Measurements from ENCODE around the gene TIMM22. TPM values are rescaled to one million over a fixed set of nuclear protein-coding genes. Genes with fewer than 3 reads are reported as not detected.
"Not testable (repeated sequence)": the region's sequence is repeated elsewhere in the genome, so short reads cannot be mapped to it uniquely, and the experiment has no call there.

TIMM22 gene
- polyA plus RNA-seq, 3 donors, result 5.5 to 9.0 (median 8.0) TPM

DNA sequence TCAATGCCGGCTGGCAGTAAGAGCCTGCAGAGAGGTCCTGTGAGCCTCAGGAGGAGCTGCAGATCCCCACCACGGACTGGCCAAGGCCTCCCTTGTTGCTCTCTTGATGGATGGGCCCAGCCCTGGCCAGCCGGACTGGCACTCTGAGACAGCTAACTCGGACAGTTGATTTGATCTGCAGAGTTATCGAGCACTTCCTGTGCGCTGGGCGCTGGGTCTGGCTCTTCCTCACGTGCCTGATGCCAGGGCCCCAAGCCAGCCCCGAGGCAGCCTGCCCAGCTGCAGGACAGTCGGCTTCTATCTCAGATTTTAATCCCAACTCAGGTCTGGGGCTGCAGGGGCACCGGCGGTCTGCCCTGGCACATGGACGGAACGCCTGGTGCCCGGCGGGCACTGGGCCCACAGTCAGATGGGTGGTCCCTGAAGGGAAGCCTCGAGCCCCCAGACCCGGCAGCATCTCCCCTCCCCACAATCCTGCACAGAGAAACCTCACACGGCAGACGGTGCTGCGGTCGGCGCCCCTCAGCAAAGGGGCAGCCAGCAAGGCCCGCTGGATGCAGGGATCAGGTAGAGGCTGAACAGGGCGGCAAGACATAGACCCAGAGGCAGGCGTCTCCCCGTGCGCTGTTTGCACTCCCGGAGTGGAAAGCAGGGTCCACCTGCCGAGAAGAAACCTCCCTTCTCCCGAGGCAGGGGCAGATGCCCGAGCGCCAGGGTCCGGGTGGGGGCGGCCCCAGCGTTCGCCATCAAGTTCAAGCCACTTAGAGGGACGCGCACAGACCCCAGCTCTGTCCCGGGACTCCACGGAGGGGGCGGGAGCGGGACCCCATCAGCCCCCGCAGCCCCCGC, 34.0 kb downstream of the TIMM22 start:
- WGBS, 3 donors, result 58 to 71% (median 64%) methylated on average over 44 to 45 of the region's 45 CpGs
- H3K27ac ChIP-seq (ENCODE audit: low read depth, low read length), result no peak overlapping the region

DNA sequence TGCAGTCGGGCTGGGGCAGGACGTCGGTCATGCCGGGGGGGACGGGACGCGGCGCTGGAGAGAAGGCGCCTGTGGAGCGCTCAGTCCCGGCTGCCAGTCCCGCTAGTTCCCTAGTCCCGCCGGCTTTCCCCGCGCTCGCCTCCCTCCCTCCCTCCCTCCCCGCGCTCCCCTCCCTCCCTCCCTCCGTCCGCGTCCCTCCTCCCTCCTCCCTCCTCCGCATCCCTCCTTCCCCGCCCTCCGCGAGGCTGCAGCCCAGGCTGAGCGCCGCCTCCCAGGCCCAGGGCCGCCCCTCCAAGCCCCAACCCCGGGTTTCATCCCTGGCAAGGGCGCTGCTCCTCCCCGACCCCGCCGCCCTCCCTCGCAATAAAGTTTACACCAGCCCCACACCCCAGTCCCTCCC, 34.8 kb downstream of the TIMM22 start:
- H3K27ac ChIP-seq (ENCODE audit: low read depth, low read length), result no peak overlapping the region
- 14 to 32% (median 24%) methylated on average over 12 to 21 of the region's 35 CpGs for WGBS, 3 donors

DNA sequence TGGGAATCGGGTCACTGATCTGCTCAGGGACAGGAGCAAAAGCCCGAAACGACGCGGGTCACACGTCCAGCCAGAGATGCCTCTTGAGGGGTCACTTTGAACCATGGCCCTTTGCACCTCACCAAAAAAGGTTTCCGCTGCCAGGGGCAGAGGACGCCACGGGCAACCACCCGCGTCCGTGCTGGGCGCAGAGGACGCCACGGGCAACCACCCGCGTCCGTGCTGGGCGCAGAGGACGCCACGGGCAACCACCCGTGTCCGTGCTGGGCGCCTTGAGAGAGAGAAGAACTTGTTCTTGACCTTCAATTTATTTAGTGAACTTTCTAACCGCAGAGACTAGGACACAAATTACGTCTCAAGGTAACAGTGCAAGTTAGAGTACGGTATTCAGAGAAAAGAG, 35.5 kb downstream of the TIMM22 start:
- 82 to 85% (median 84%) methylated on average over 27 of the region's 27 CpGs for WGBS, 3 donors
- no peak overlapping the region for H3K27ac ChIP-seq (ENCODE audit: low read depth, low read length)

DNA sequence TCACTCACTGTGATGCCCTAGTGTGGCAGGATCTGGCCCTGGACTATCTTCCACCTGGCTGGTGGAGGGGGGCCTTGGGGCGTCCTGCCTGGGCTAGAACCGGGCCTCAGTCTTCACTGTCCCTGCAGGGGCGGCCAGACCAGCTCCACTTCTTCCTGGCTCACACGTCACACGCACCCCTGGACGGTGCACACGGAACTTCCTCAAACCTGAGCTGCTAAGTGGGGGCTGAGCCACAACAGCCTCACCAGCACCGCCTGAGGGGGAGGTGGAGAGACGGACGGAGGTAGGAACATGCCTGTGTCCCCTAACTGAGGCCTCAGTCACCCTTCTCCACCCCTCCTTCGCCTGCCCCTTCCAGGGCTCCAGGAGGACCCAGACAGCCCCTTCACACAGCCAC, 36.6 kb downstream of the TIMM22 start:
- 69 to 89% (median 76%) methylated on average over 9 to 11 of the region's 11 CpGs for WGBS, 3 donors
- no peak overlapping the region for H3K27ac ChIP-seq (ENCODE audit: low read depth, low read length)

DNA sequence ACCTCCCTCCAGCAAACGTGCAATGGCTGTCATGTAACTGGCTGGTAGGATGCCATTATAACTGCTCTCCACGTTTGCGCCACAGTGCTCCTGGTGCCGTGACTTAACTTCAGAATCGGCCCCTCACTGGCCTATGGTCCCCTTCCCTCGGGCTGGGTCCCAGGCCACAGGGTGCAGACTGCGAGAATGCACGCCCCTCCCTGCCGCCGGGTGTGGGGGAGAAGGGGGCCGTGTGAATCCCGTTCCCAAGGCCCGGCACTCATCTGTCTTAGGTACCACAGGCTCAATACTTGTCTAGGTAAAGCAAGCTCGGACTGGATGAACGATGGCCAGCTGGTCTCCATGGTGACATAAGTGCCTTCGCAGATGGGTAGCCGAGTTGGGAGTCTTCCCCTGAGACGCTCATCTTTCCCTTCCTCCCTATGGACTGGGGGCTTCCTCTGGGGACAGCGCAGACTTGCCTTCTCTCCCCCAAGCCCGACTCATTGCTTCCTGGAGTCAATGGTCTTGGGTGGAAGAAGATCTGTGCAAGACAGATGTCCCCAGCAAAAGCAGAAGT, 37.8 kb downstream of the TIMM22 start:
- H3K27ac ChIP-seq (ENCODE audit: low read depth, low read length), result no peak overlapping the region
- WGBS, 3 donors, result 82 to 89% (median 88%) methylated on average over 19 to 20 of the region's 20 CpGs

DNA sequence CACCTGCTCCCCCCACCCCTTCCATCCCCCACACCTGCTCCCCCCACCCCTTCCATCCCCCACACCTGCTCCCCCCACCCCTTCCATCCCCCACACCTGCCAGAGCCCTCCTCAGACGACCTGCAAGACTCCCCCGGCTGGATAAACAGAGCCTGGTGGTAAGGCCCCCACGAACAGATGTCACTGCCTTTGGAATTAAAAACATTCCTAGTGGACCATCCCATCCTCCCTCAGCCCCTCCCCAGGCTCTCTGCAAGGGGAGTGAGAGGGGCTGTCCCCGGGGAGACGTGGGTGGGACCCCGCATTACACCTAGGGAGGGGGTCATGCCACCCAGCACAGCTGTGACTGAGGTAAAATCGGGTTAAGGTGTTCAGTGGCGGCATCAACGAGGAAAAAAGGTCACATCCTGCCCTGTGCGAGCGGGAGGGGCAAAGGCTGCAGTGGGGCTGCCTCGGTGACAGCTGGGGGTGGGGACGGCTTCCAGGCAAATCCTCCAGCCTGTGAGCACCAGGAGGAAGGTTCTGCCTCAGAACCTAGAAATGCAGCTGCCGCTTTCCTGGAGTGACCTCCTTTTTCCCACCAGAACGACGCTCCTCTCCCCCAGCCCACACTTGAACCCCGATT, 38.7 kb downstream of the TIMM22 start:
- no peak overlapping the region for H3K27ac ChIP-seq (ENCODE audit: low read depth, low read length)
- WGBS, 3 donors, result 43 to 60% (median 58%) methylated on average over 17 of the region's 17 CpGs

DNA sequence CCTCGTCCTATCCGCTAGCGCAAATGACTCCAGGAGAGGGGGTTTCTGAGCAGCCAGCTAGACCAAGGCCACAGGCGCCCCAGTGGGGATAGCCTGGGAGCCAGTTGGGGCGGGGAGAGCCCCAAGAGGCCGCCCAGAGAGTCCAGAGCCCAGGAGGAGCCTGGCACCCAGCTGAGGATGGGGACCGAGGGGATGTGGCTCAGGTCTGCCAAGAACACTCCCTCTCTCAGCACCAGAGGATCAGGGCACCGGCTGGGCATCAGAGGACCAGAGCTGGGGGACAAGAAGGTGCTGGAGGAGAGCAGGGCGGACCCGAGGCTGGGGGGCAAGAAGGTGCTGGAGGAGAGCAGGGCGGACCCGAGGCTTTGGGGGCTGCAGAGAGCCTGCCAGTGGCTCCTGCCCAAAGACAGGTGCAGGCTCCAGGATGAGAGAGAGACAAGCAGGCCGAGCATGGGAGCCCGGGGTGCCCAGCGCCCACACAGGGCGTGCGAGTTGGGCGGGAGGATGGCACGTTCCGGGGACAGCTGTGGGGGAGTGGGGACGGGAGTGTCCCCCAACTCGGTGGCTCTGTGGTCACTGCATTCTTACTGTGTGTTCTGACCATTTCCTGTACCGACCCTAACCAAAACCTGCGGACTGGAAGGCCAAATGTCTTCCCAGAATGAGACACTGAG, 39.4 kb downstream of the TIMM22 start:
- H3K27ac ChIP-seq (ENCODE audit: low read depth, low read length), result no peak overlapping the region
- 86 to 90% (median 88%) methylated on average over 23 to 24 of the region's 24 CpGs for WGBS, 3 donors

DNA sequence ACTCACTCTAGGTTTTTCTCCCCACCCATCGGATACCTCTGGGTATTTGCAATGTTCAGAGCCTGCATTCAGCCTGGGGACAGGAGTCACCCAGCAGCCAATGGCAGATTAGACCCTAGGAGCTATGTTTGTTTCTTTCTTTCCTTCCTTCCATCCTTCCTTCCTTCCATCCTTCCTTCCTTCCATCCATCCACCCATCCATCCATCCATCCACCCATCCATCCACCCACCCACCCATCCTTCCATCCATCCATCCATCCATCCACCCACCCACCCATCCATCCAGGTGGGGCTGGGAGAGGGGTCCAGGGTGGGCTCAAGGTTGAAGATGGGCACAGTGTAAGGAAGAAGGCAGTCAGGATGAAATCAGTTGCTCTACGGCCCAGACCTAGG, 39.9 kb downstream of the TIMM22 start:
- WGBS, 3 donors, result 89 to 96% (median 92%) methylated on average over 2 of the region's 2 CpGs
- no peak overlapping the region for H3K27ac ChIP-seq (ENCODE audit: low read depth, low read length)

DNA sequence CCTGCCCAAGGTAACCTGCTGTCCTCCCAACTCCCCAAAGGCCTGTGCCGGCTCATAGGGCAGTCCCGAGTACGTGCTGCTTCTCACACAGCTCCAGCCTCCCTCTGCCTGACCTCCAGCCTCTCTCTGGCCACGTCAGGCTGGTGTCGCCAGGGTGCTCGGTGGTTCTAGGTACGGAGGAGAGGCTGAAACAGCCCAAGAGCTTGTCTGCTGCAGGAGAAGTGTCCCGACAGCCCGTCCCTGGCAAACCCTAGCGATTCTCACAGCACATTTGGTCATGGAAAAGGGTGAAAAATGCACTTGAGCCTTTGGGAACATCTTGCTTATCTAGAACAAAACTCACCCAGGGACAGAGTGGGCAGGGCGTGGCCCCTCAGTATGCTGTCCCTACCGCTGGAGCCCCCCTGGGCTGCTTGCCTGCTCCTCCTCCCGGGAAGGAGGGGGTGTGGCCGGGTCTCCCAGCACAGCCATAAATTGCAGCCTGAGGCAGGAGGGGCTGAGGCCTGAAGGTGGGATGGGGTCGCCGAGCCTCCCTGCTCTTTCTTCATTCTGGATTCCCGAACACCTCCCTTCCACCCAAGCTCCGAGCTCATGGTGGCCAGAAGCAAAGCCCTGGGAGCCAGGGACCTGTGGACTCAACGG, 40.4 kb downstream of the TIMM22 start:
- WGBS, 3 donors, result 80 to 91% (median 87%) methylated on average over 19 of the region's 19 CpGs
- no peak overlapping the region for H3K27ac ChIP-seq (ENCODE audit: low read depth, low read length)

DNA sequence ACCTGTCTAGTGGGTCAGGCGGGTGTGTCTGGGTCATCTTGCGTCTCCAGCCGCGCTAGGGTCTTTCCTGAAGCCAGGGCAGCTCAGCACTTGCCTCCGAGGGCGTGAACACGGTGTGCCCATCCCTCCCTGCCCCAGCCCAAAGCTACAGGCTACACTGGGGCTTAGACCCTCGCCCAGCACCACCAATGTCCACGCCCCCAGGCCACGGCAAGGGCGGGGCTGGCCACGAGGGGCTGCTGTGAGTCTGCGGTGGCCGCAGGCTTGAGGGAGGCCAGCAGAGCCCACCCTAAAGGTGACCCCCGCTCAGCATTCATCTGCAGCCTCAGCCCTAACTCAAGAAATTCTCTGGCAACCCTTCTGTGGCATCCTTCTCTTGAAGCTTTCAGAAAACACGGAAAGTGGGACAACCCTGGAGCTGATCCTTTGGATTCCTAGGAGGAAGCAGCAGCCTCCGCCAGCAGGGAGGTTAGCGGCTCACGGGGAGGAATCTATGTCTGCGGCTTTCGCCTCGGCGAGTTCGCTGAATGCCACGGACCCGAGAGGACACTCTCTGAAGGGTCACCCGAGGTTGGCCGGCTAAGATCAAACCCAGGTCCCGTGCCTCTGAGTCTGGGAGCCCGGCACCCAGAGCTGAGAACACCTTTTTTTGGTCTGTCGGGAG, 41.7 kb downstream of the TIMM22 start:
- no peak overlapping the region for H3K27ac ChIP-seq (ENCODE audit: low read depth, low read length)
- WGBS, 3 donors, result 81 to 86% (median 86%) methylated on average over 28 to 31 of the region's 31 CpGs

DNA sequence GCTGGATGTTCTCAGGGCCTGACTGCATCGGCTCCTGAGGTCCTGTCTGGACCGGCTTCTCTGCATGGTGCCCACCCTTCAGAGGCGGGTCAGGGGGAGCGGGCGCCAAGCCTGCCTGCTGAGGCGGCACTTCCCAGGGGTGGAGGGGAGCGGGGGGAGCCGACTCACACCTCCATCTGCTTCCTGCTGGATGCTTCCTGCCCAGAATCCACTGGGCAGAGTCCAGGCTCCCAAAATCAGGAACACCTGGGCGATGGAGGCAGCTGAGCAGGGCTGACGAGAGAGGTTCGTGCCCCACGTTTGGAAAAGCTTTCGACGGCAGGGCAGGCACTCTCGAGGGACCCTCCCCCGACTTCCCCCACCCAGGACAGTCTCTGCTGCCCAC, 42.2 kb downstream of the TIMM22 start:
- no peak overlapping the region for H3K27ac ChIP-seq (ENCODE audit: low read depth, low read length)
- WGBS, 3 donors, result 58 to 81% (median 58%) methylated on average over 14 to 16 of the region's 16 CpGs

DNA sequence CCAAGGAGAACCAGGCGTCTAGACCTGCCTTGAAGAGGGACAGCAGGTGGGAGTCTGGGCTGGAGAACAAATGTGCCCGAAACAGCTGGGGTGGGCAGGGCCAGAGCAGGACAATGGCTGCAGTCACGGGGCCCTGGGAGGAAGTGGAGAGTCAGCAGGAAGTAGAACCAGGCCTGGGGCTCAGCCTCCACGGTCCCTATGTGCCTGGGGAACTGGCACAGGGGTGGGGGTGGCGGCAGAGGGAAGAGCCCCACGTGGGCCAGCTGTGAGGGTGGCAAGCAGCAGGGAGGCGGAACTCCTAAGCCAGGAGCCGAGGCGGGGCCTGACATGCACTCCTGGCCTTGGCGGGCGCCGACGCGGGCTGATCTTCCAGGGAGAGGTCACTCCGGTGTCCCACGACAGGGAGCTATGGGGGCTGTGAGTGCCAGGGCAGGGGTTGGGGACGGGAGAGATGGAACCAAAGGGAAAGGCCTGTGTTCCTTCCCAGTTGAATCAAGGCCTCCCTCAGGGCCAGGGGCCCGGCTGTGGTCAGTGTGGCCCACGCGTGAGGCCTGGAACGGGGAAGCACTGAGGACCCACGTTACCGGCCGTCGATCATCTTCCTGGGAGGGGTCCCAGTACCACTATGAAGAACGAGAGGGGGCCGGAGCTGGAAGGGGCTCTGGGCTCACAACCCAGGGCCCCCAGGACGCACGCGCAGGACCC, 42.7 kb downstream of the TIMM22 start:
- WGBS, 3 donors, result 42 to 78% (median 55%) methylated on average over 30 of the region's 30 CpGs
- no peak overlapping the region for H3K27ac ChIP-seq (ENCODE audit: low read depth, low read length)

DNA sequence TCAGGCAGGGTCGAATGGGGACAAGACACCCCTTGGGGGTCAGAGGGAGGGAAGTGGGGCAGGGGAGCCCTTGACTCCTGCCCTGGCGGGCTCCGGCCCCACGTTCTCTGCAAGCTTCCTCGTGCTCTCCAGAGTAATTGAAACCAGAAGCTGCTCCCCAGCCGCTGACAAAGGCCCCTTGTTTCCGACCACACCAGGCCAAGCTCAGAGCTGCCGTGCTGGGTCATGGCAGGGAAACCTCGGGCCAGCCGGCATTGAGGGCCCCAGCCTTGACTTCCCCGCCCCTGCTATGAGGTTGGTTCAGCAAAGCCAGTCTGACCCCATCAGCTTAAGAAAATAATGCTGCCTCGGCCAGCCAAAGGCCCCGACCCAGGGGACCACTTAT, 43.3 kb downstream of the TIMM22 start:
- 30 to 66% (median 49%) methylated on average over 13 of the region's 13 CpGs for WGBS, 3 donors

DNA sequence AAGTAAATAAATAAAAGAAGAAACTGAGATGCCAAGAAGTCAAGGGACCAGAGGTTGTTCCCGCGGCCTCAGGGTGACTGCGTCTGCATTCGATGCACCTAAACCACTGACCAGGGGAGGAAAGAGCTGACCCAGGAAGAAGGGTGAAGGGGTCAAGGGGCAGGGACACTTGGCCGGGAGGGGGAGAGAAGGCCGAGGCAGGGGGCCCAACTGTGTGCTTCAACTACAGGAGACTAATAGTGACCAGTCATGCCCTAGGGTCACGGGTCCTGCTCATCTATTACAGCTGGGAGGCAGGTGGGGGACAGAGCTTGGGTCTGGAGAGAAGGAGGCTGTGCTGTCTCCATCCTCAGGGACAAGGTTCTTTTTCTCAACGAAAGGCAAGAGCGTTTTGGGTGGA, 44.8 kb downstream of the TIMM22 start:
- no peak overlapping the region for H3K27ac ChIP-seq (ENCODE audit: low read depth, low read length)

More for the DNA sequence above, 43.3 kb downstream of the TIMM22 start:
- no peak overlapping the region for H3K27ac ChIP-seq (ENCODE audit: low read depth, low read length)

DNA sequence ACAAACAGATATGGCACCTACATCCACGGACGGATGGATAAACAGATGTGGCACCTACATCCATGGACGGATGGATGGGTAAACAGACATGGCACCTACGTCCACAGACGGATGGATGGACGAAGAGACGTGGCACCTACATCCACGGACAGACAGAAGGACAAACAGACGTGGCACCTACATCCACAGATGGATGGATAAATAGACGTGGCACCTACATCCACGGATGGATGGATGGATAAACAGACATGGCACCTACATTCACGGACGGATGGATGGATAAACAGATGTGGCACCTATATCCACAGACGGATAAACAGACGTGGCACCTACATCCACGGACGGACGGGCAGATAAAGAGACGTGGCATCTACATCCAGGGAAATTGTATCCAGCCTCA, 45.6 kb downstream of the TIMM22 start:
- WGBS, 3 donors, result 90 to 95% (median 95%) methylated on average over 19 of the region's 19 CpGs
- H3K27ac ChIP-seq (ENCODE audit: low read depth, low read length), result no peak overlapping the region

More for the DNA sequence above, 44.8 kb downstream of the TIMM22 start:
- 90 to 96% (median 95%) methylated on average over 9 of the region's 9 CpGs for WGBS, 3 donors

DNA sequence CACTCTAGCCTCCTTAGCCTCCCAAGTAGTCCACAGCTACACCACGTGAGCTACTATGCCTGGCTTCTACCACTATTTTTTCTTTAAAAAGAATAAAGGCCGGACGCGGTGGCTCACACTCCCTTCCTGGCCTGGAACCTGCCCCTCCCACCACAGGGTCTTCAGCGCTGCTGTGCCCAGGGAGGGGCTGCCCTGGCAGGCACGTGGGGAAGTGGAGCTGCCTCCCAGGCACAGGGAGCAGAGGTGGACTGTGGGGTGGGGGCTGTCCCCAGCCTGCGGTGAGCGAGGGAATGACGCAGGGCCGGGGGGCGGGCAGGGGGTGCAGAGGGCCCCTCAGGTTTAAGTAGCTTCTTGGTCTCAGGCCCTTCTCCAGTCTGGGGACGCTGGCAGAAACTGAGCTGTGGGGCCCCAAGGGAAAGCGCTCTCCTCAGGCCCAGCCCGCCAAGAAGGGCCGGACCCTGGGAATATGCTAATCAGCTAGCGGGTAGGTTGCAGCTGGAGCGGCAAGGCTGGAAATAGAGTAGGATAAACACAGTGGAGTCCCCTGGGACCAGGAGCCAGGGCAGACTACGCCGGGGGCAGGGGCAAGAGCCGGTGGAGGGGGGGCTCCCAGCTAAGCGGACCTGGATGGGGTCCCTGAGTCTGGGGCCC, 46.8 kb downstream of the TIMM22 start:
- 39 to 41% (median 40%) methylated on average over 19 to 21 of the region's 21 CpGs for whole genome bisulfite sequencing, 3 donors
- H3K27ac ChIP-seq (ENCODE audit: low read depth, low read length), result no peak overlapping the region

DNA sequence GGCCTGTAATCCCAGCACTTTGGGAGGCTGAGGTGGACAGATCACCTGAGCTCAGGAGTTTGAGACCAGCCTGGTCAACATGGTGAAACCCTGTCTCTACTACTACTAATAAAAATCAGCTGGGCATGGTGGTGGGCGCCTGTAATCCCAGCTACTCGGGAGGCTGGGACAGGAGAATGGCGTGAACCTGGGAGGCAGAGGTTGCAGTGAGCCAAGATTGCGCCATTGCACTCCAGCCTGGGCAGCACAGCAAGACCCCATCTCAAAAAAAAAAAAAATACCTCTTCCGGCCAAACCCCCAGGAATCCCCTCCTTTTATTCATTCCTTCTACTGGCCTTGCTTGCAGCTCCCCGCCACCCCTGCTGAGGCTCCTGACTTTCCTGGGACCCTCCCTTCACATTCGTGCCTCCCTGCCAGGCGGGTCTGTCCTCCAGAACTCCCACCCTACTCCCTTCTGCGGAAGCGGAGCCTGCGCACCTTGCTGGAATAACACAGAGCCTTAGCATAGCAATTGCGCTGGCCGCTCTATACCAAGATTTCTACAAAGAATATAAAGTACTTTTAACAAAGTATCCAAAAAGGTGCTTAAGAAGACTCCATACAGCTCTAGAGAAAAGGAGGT, 47.6 kb downstream of the TIMM22 start:
- H3K27ac ChIP-seq (ENCODE audit: low read depth, low read length), result not testable (repeated sequence)
- 88 to 93% (median 92%) methylated on average over 12 to 13 of the region's 13 CpGs for WGBS, 3 donors

All from adipose tissue (tissue), 3 donors.